Thymus (tissue), 11 donors: ENCODE data around the gene PDE9A. TPM values are rescaled to one million over a fixed set of nuclear protein-coding genes. Genes with fewer than 3 reads are reported as not detected.

Experiments used
- DNase-seq, 9 donors: peaks; one replicate each; pipeline ENCODE4 v3.0.0-alpha.2; 2013; ENCODE audit warnings: low spot score in 9 of 9, low read depth in 6 of 9, missing footprints in 1 of 9
- H3K27ac ChIP-seq, 2 donors: one replicate each; pipeline ENCODE4 v1.5.1; 2013; ENCODE audit warnings: control low read depth in 1 of 2, low read depth in 1 of 2, low read length in 1 of 2, mild to moderate bottlenecking in 1 of 2, moderate library complexity in 1 of 2
- H3K27me3 ChIP-seq, 2 donors: one replicate each; pipeline ENCODE4 v1.5.1; 2013; ENCODE audit warnings: low read length in 1 of 2; ENCODE audit not compliant: control insufficient read depth in 2 of 2, insufficient read depth in 1 of 2
- H3K36me3 ChIP-seq, 2 donors: one replicate each; pipeline ENCODE4 v1.5.1; 2013; ENCODE audit warnings: low read length in 1 of 2, mild to moderate bottlenecking in 1 of 2, moderate library complexity in 1 of 2; ENCODE audit not compliant: control insufficient read depth in 2 of 2, insufficient read depth in 2 of 2
- H3K4me1 ChIP-seq, 2 donors: one replicate each; pipeline ENCODE4 v1.5.1; 2013; ENCODE audit warnings: low read length in 2 of 2; ENCODE audit not compliant: control insufficient read depth in 2 of 2, insufficient read depth in 2 of 2
- H3K4me3 ChIP-seq, 2 donors: one replicate each; pipeline ENCODE4 v1.5.1; 2013; ENCODE audit warnings: low read length in 2 of 2, control low read depth in 1 of 2, mild to moderate bottlenecking in 1 of 2
- H3K9me3 ChIP-seq, 2 donors: one replicate each; pipeline ENCODE4 v1.5.1; 2013; ENCODE audit warnings: low read length in 1 of 2, mild to moderate bottlenecking in 1 of 2; ENCODE audit not compliant: control insufficient read depth in 2 of 2, insufficient read depth in 1 of 2
- WGBS: extraction: QIAGEN DNeasy Blood & Tissue Kit; methylation state at CpG from one replicate; pipeline ENCODE4 v1.1.7; 2013; 5-methylcytosine and 5-hydroxymethylcytosine counted together
- polyA plus RNA-seq: library from polyadenylated mRNA; stranded (reverse); fragments of 200-250 nt; gene quantifications from one replicate; pipeline ENCODE4 v1.2.3, GENCODE V29; 2013
- total RNA-seq: library from RNA; stranded (reverse); fragments of 120-200 nt; gene quantifications from one replicate; pipeline ENCODE4 v1.2.4, GENCODE V29; 2013
- donor health status: healthy.

The PDE9A gene
- total and polyA plus RNA-seq, 2 donors: 8.2 to 14.5 TPM

DNA sequence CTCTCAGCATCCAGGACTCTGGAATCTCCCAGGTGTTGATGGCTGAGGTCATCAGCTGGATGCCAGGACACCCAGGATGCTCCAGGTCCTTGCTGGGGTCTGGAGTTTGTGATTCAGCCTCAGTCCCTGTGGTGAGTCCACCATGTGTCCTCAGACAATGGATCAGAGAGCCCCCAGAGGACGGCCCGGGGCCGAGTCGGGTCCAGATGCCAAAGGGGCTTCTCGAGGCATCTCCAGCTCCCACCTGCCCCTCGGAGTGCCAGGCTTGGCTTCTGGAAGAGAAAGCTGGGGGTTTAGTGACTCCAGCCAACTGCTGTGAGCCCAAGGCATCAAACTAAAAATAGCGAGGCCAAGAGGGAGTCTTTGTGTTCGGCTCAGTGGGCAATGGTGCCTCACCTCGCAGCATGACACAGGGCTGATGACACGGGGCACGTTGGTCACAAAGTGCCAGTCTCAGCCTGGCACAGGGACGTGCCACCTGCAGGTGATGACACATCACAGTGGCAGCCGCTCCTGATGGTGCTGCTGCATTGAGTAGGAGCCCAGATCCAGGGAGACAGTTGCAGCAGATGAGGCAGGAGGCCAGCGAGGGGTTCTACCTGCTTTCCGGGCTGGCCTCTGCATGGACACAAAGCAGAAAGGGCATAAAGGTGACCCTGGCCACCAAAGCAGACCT, 10.6 kb downstream of the PDE9A start:
- no peak for DNase-seq
- WGBS: 93% methylated on average over 15 of the region's 15 CpGs
- peaks cover 0 to 9% of the 10 kb centered on the region in 2 donors for H3K9me3 ChIP-seq
- no peaks in the 10 kb centered on the region for H3K36me3 ChIP-seq
- no peak overlapping the region for H3K4me3 ChIP-seq
- peaks cover 2 to 60% of the 10 kb centered on the region in 2 donors for H3K4me1 ChIP-seq
- no peak overlapping the region for H3K27ac ChIP-seq
- H3K27me3 ChIP-seq: no peaks in the 10 kb centered on the region

DNA sequence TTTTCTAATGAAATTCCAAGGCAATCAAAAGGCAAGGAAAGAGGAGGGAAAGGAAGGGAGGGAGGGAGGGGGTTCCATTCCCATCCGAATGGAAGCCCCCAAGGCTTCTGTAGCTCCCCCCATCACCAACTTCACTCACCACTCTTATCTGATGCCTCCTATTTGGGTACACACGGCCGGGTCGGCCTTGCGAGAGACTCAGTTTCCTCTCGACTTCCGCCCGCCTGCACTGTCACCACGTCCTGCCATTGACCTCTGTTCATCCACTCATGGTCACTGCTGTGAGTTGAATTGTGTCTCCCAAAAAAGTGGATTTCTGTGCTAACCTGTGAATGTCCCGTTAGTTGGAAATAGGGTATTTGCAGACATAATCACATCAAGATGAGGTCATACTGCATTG, 11.2 kb downstream of the PDE9A start:
- H3K9me3 ChIP-seq: peaks cover 0 to 12% of the 10 kb centered on the region in 2 donors
- no peaks in the 10 kb centered on the region for H3K36me3 ChIP-seq
- H3K4me3 ChIP-seq: no peak overlapping the region
- DNase-seq: no peak
- H3K27me3 ChIP-seq: no peaks in the 10 kb centered on the region
- 98% methylated on average over 10 of the region's 10 CpGs for WGBS
- peaks cover 1 to 58% of the 10 kb centered on the region in 2 donors for H3K4me1 ChIP-seq
- no peak overlapping the region for H3K27ac ChIP-seq

DNA sequence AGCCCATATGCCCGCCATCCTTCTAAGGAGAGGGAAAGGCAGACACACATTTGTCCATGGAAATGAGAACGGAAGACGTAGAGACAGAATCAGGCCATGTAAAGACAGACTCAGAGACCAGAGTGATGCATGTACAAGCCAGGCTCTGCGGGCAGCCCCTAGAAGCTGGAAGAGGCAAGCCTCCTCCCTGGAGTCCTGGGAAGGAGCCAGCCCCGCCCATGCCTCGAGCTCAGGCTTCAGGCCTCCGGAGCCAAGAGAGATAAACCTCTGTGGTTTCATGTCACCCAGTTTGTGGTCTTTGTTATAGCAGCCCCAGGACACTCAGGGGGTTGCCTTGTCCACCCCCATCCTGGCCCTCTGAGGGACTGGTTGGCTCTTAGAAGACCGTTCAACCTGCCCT, 11.6 kb downstream of the PDE9A start:
- Histone ChIP-seq H3K4me1 (peaks cover 0 to 57% of the 10 kb centered on the region in 2 donors), H3K27ac (no peak overlapping the region)
- WGBS: 73% methylated on average over 8 of the region's 8 CpGs

DNA sequence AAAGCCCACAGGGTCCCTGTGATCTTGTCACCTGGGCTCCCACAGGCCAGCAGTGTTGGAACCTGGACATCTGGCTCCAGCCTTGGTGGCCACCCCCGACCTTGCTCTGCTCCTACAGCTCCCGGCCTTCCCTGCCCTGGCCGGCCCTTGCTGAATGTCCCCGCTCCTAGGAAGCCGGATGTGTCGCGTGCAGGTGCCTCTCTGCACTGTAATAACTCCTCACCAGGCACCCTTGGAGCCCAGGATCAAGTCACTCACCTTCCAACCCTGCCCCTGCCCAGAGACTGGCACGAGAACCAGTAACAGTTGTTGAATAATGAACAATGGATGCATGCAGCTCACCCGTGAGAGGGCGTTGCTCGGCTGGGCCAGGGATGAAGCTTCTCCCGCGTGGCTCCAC, 12.1 kb downstream of the PDE9A start:
- Histone ChIP-seq H3K36me3 (peaks cover 0 to 4% of the 10 kb centered on the region in 2 donors), H3K9me3 (peaks cover 0 to 12% of the 10 kb centered on the region in 2 donors), H3K4me1 (peaks cover under 1 to 53% of the 10 kb centered on the region in 2 donors), H3K27ac (no peak overlapping the region), H3K27me3 (no peaks in the 10 kb centered on the region), H3K4me3 (no peak overlapping the region)
- no peak for DNase-seq
- WGBS: 94% methylated on average over 13 of the region's 13 CpGs

More for the DNA sequence above, 11.6 kb downstream of the PDE9A start:
- no peak for DNase-seq
- peaks cover 0 to 12% of the 10 kb centered on the region in 2 donors for H3K9me3 ChIP-seq
- H3K27me3 ChIP-seq: no peaks in the 10 kb centered on the region
- no peaks in the 10 kb centered on the region for H3K36me3 ChIP-seq
- no peak overlapping the region for H3K4me3 ChIP-seq

DNA sequence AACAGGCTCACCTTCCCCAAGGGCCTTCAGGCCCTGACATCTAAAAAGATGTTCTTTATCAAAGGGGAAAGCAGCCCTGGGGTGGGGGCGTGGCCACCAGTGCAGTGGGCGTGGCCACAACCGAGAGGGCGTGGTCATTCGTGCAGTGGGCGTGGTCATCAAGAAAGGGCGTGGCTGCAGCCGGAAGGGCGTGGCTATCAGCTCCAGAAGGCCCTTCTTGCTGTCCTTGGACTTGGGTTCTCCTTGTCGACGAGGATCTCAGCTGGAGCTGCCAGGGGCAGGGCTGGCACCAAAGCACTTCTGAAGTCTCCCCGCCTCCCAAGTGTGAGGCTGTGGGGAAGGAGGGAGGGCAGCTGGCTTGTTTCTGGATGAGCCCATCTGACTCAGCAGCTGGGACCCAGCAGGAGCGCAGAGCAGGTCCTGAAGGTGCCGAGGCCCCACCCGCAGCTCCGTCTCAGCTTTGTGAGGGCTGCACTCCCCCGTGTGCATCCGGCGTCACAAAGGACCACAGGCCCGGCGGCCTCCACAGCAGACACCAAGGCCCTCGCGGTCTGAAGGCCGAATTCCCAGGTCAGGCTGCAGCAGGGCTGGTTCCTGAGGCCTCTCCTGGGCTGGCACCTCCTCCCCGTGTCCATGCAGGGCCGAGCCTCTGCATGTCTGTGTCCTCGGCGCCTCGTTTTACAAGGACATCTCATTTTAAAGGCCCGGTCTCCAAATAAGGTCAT, 12.8 kb downstream of the PDE9A start:
- Histone ChIP-seq H3K4me3 (no peak overlapping the region), H3K9me3 (peaks cover 0 to 9% of the 10 kb centered on the region in 2 donors), H3K27me3 (no peaks in the 10 kb centered on the region), H3K36me3 (peaks cover 0 to 4% of the 10 kb centered on the region in 2 donors), H3K27ac (no peak overlapping the region), H3K4me1 (peaks cover 8 to 60% of the 10 kb centered on the region in 2 donors)
- WGBS: 95% methylated on average over 30 of the region's 30 CpGs
- no peak for DNase-seq

DNA sequence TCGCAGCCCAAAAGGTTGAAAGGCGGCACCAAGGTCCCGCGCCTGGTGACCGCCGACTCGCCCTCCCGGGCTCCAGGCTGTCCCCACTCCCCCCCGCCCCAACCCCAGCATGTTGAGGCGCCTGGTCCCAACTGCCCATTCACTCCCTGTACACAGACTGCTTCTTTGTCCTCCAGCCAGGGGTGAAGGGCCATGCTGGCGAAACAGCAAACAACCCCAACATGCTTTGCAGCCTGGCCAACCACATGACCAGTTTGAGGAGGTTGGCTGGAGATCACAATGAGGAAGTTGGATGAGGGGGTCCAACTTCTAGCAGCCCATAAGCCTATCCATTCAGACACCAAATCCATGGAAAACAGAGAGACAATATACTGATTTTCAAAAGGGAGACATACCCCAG, 13.5 kb downstream of the PDE9A start:
- H3K4me1 ChIP-seq: peaks cover 8 to 64% of the 10 kb centered on the region in 2 donors
- 99% methylated on average over 11 of the region's 11 CpGs for whole genome bisulfite sequencing
- H3K27ac ChIP-seq: no peak overlapping the region
- no peaks in the 10 kb centered on the region for H3K27me3 ChIP-seq
- peaks cover 0 to 4% of the 10 kb centered on the region in 2 donors for H3K36me3 ChIP-seq
- no peak for DNase-seq
- peaks cover 0 to 9% of the 10 kb centered on the region in 2 donors for H3K9me3 ChIP-seq
- no peak overlapping the region for H3K4me3 ChIP-seq

DNA sequence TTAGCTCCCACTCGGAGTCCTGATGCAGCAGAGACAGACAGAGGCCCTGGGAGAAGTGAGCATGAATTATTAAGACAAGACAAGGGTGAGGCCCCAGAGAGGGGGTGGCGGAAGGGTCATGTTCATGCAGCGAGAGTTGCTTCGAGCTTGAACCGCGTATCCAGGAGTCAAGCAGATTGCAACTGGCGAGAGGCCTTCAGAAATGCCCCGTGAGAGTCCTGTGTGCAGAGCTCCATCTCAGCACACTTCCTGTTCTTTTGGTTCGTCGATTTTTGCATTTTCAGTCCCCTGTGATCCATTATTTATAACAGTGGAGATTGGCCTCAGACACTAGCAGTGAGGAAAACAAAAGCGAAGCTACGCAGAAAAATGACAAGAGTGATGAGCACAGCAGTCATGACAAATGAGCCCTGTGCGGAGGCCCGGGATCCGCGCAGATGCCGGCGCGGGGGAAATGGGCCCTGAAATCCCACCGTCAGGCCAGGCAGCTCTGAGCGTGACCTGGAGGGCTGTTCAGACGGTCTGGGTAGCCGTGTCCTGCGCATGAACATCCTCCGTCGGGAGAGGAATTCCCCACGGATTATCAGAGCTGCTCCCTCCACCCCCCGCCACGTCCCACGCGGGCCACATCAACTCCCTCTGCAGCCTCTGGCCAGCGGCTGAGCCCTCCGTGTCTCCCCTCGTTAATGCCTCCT, 15.0 kb downstream of the PDE9A start:
- Histone ChIP-seq H3K9me3 (peaks cover 0 to 9% of the 10 kb centered on the region in 2 donors), H3K4me1 (peaks cover 14 to 77% of the 10 kb centered on the region in 2 donors), H3K36me3 (peaks cover 0 to 4% of the 10 kb centered on the region in 2 donors), H3K27me3 (no peaks in the 10 kb centered on the region), H3K27ac (no peak overlapping the region), H3K4me3 (no peak overlapping the region)
- 93% methylated on average over 34 of the region's 34 CpGs for WGBS
- no peak for DNase-seq

DNA sequence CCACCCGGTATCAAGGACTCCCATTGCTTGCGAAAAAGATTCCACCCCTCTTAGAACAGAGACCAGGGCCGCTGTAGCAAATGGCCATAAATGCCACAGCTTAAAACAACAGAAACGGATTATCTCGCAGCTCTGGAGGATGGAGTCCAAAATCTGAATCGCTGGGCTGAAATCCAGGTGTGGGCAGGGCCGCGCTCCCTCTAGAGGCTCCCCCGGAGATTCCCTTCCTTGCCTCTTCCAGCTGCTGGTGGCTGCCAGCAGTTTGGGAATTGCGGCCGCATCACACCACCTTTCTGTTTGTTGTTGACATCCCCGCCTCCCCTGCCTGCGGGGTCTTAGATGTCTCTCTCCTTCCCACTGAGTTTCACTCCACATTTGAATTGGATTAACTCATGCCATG, 15.6 kb downstream of the PDE9A start:
- no peak for DNase-seq
- WGBS: 96% methylated on average over 13 of the region's 13 CpGs
- H3K4me1 ChIP-seq: peaks cover 14 to 81% of the 10 kb centered on the region in 2 donors
- H3K36me3 ChIP-seq: peaks cover 0 to 4% of the 10 kb centered on the region in 2 donors
- H3K9me3 ChIP-seq: peaks cover 0 to 9% of the 10 kb centered on the region in 2 donors
- no peak overlapping the region for H3K4me3 ChIP-seq
- H3K27me3 ChIP-seq: no peaks in the 10 kb centered on the region
- no peak overlapping the region for H3K27ac ChIP-seq
